ENCODE results near the gene CADM3. TPM values are rescaled to one million over a fixed set of nuclear protein-coding genes. Genes with fewer than 3 reads are reported as not detected.

Gene CADM3
- total RNA-seq, 2 experiments from 2014 or later, result not detected

GRCh38 chr1:159179906-159180305 lies 8.5 kb downstream of the CADM3 start:
- Mint-ChIP-seq H3K27ac (no peak overlapping the region), H3K4me1 (ENCODE audit: low read depth) (no peaks in the 10 kb centered on the region), H3K4me3 (no peak overlapping the region), H3K9me3 (ENCODE audit: insufficient read depth) (no peaks in the 10 kb centered on the region), H3K27me3 (ENCODE audit: low read depth) (peaks cover 20% of the 10 kb centered on the region), H3K36me3 (ENCODE audit: low read depth) (no peaks in the 10 kb centered on the region)
- ATAC-seq (no peak), DNase-seq (no peak)
- ChIA-PET POLR2A (no interaction called here), CTCF (no interaction called here)

- ATAC-seq, result no peak
- no peaks in the 10 kb centered on the region for H3K4me1 Mint-ChIP-seq (ENCODE audit: low read depth)
- no peak overlapping the region for H3K4me3 Mint-ChIP-seq
- no peak overlapping the region for H3K27ac Mint-ChIP-seq
- H3K36me3 Mint-ChIP-seq (ENCODE audit: low read depth), result no peaks in the 10 kb centered on the region
- H3K9me3 Mint-ChIP-seq (ENCODE audit: insufficient read depth), result no peaks in the 10 kb centered on the region
- POLR2A ChIA-PET, result no interaction called here
- CTCF ChIA-PET, result no interaction called here
- peaks cover 22% of the 10 kb centered on the region for H3K27me3 Mint-ChIP-seq (ENCODE audit: low read depth)
- no peak for DNase-seq
Observed at GRCh38 chr1:159180516-159180915, 9.1 kb downstream of the CADM3 start.

- ChIA-PET CTCF (interaction anchor here (1.0 kb wide), 1 partner anchor 29 kb away, joined by 3 read pairs; no protein-coding TSS in a partner anchor), POLR2A (no interaction called here)
- H3K27me3 Mint-ChIP-seq (ENCODE audit: low read depth), result peaks cover 27% of the 10 kb centered on the region
- DNase-seq, result no peak
- H3K4me3 Mint-ChIP-seq, result no peak overlapping the region
- H3K4me1 Mint-ChIP-seq (ENCODE audit: low read depth), result no peaks in the 10 kb centered on the region
- H3K27ac Mint-ChIP-seq, result no peak overlapping the region
- no peaks in the 10 kb centered on the region for H3K36me3 Mint-ChIP-seq (ENCODE audit: low read depth)
- no peaks in the 10 kb centered on the region for H3K9me3 Mint-ChIP-seq (ENCODE audit: insufficient read depth)
- ATAC-seq, result no peak
Observed at GRCh38 chr1:159181328-159182024, 10.1 kb downstream of the CADM3 start.

- Mint-ChIP-seq H3K4me3 (no peak overlapping the region), H3K9me3 (ENCODE audit: insufficient read depth) (no peaks in the 10 kb centered on the region), H3K36me3 (ENCODE audit: low read depth) (no peaks in the 10 kb centered on the region), H3K27me3 (ENCODE audit: low read depth) (peaks cover 50% of the 10 kb centered on the region), H3K27ac (no peak overlapping the region), H3K4me1 (ENCODE audit: low read depth) (no peaks in the 10 kb centered on the region)
- CTCF ChIA-PET, result interaction anchor here (1.4 to 1.6 kb wide), 2 partner anchors 26 to 31 kb away, joined by 3 read pairs; no protein-coding TSS in a partner anchor
- DNase-seq (no peak), ATAC-seq (no peak)
- POLR2A ChIA-PET, result no interaction called here
Observed at GRCh38 chr1:159184201-159184600, 12.8 kb downstream of the CADM3 start.

GRCh38 chr1:159185121-159185520 lies 13.7 kb downstream of the CADM3 start:
- ATAC-seq, result no peak
- Mint-ChIP-seq H3K4me3 (no peak overlapping the region), H3K27me3 (ENCODE audit: low read depth) (peaks cover 54% of the 10 kb centered on the region), H3K27ac (no peak overlapping the region), H3K36me3 (ENCODE audit: low read depth) (no peaks in the 10 kb centered on the region), H3K9me3 (ENCODE audit: insufficient read depth) (no peaks in the 10 kb centered on the region), H3K4me1 (ENCODE audit: low read depth) (no peaks in the 10 kb centered on the region)
- no peak for DNase-seq
- CTCF ChIA-PET, result no interaction called here
- POLR2A ChIA-PET, result no interaction called here

- ChIA-PET CTCF (no interaction called here), POLR2A (no interaction called here)
- H3K36me3 Mint-ChIP-seq (ENCODE audit: low read depth), result no peaks in the 10 kb centered on the region
- H3K9me3 Mint-ChIP-seq (ENCODE audit: insufficient read depth), result no peaks in the 10 kb centered on the region
- no peaks in the 10 kb centered on the region for H3K4me1 Mint-ChIP-seq (ENCODE audit: low read depth)
- ATAC-seq (no peak), DNase-seq (no peak)
- H3K4me3 Mint-ChIP-seq, result no peak overlapping the region
- no peak overlapping the region for H3K27ac Mint-ChIP-seq
- peaks cover 53% of the 10 kb centered on the region for H3K27me3 Mint-ChIP-seq (ENCODE audit: low read depth)
Observed at GRCh38 chr1:159187033-159187432, 15.6 kb downstream of the CADM3 start.

- Mint-ChIP-seq H3K4me1 (ENCODE audit: low read depth) (no peaks in the 10 kb centered on the region), H3K9me3 (ENCODE audit: insufficient read depth) (no peaks in the 10 kb centered on the region), H3K27me3 (ENCODE audit: low read depth) (peaks cover 51% of the 10 kb centered on the region), H3K4me3 (no peak overlapping the region), H3K36me3 (ENCODE audit: low read depth) (no peaks in the 10 kb centered on the region), H3K27ac (no peak overlapping the region)
- ChIA-PET CTCF (interaction anchor here (1.1 to 1.5 kb wide), 2 partner anchors 10 to 22 kb away, joined by 3 read pairs; no protein-coding TSS in a partner anchor), POLR2A (no interaction called here)
- ATAC-seq (no peak), DNase-seq (no peak)
Observed at GRCh38 chr1:159187647-159188374, 16.4 kb downstream of the CADM3 start.

- Mint-ChIP-seq H3K9me3 (ENCODE audit: insufficient read depth) (no peaks in the 10 kb centered on the region), H3K27ac (no peak overlapping the region), H3K4me3 (no peak overlapping the region), H3K4me1 (ENCODE audit: low read depth) (no peaks in the 10 kb centered on the region), H3K27me3 (ENCODE audit: low read depth) (peaks cover 48% of the 10 kb centered on the region), H3K36me3 (ENCODE audit: low read depth) (no peaks in the 10 kb centered on the region)
- CTCF ChIA-PET, result interaction anchor here (1.1 to 1.5 kb wide), 2 partner anchors 10 to 22 kb away, joined by 3 read pairs; no protein-coding TSS in a partner anchor
- ATAC-seq (no peak), DNase-seq (no peak)
- POLR2A ChIA-PET, result no interaction called here
Observed at GRCh38 chr1:159188375-159188788, 17.0 kb downstream of the CADM3 start.

- no peaks in the 10 kb centered on the region for H3K36me3 Mint-ChIP-seq (ENCODE audit: low read depth)
- DNase-seq (no peak), ATAC-seq (no peak)
- CTCF ChIA-PET, result no interaction called here
- H3K9me3 Mint-ChIP-seq (ENCODE audit: insufficient read depth), result no peaks in the 10 kb centered on the region
- POLR2A ChIA-PET, result no interaction called here
- H3K27me3 Mint-ChIP-seq (ENCODE audit: low read depth), result peaks cover 43% of the 10 kb centered on the region
- no peak overlapping the region for H3K27ac Mint-ChIP-seq
- H3K4me1 Mint-ChIP-seq (ENCODE audit: low read depth), result no peaks in the 10 kb centered on the region
- no peak overlapping the region for H3K4me3 Mint-ChIP-seq
Observed at GRCh38 chr1:159190441-159190840, 19.0 kb downstream of the CADM3 start.

GRCh38 chr1:159196543-159196942 lies 25.1 kb downstream of the CADM3 start:
- Mint-ChIP-seq H3K4me3 (no peak overlapping the region), H3K9me3 (ENCODE audit: insufficient read depth) (no peaks in the 10 kb centered on the region), H3K4me1 (ENCODE audit: low read depth) (peaks cover 8% of the 10 kb centered on the region), H3K36me3 (ENCODE audit: low read depth) (no peaks in the 10 kb centered on the region), H3K27me3 (ENCODE audit: low read depth) (peaks cover 18% of the 10 kb centered on the region), H3K27ac (no peak overlapping the region)
- ChIA-PET CTCF (interaction anchor here (0.7 to 5.2 kb wide), 4 partner anchors 14 to 63 kb away, joined by 3 to 36 read pairs (median 6); no protein-coding TSS in a partner anchor), POLR2A (no interaction called here)
- DNase-seq (no peak), ATAC-seq (no peak)

- ATAC-seq (peak; percentile 78), DNase-seq (peak; percentile 63)
- no peaks in the 10 kb centered on the region for H3K9me3 Mint-ChIP-seq (ENCODE audit: insufficient read depth)
- CTCF ChIA-PET, result interaction anchor here (0.6 to 5.2 kb wide), 15 partner anchors 9 to 1716 kb away, joined by 3 to 36 read pairs (median 3); no protein-coding TSS in a partner anchor
- H3K27me3 Mint-ChIP-seq (ENCODE audit: low read depth), result peaks cover 20% of the 10 kb centered on the region
- POLR2A ChIA-PET, result interaction anchor here (1.0 kb wide), 1 partner anchor 65 kb away, joined by 3 read pairs; no protein-coding TSS in a partner anchor
- no peaks in the 10 kb centered on the region for H3K36me3 Mint-ChIP-seq (ENCODE audit: low read depth)
- no peak overlapping the region for H3K4me3 Mint-ChIP-seq
- peaks cover 10% of the 10 kb centered on the region for H3K4me1 Mint-ChIP-seq (ENCODE audit: low read depth)
- no peak overlapping the region for H3K27ac Mint-ChIP-seq
Observed at GRCh38 chr1:159197561-159198557, 26.4 kb downstream of the CADM3 start.

Measured in activated CD8-positive, alpha-beta T cell treated with anti-CD3 and anti-CD28 coated beads, Interleukin-2, amount 10 ng/mL, durations not matched to agents 7 days and 5 days (primary cell).